NCI-H128 (cell line): ENCODE results near the gene MAPK4.

Experiments used
- DNase-seq: peaks from one replicate; lab custom pipeline; 2025; ENCODE audit not compliant: unreplicated experiment; lab: John Stamatoyannopoulos, UW

MAPK4 gene

DNA sequence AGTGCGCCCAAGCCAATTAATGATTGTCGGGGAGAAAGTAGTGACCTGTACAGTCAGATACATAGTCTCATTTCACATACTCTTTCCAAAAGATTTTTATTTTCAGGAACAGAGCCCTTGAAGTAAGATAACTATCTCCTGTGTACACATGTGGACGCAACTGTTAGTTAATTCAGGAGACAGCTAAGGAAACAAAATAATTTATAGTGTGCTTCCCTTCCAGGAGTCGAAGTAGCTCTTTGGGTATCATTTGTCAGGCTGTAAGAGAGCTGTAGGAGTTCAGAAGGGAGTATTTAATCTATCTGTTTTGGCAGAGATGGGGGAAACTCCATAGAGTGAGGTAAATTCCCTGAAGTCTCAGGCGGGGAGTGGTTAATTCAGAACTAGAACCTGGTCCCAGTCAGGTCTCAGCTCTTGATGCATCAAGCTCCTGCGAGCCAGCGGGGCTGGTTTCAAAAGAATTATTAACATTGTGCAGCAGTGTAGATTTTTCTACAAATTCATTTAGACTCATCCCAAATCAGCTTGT lies 63.0 kb downstream of the MAPK4 start:
- no peak for DNase-seq

DNA sequence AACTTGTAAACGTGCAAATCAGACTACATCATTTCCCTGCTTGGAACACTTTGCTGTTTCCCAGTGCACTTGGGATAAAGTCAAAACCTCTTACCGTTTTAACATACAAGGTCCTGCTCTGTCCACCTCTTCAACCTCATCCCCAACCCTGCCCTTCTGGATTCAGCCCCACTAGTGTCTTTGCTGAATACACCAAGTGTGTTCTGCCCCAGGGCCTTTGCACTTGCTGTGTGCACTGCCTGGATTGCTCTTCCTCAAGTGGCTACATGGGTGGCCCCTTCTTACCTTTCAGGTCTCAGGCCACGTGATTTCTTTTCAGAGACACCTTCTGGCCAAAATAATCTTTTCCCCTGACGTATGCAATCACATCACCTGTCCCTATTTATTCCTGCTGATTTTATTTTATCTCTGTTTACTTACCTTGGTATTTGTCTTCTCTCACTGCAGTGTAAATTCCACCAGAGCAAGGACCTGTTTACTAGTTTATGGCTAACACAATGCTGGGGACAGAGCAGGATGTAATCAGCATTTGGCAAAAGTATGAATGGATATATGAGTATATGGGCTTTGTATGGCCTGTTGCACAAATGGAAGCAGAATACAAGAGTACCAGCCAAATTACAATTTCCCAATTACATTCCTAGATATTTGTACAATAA lies 63.9 kb downstream of the MAPK4 start:
- no peak for DNase-seq

DNA sequence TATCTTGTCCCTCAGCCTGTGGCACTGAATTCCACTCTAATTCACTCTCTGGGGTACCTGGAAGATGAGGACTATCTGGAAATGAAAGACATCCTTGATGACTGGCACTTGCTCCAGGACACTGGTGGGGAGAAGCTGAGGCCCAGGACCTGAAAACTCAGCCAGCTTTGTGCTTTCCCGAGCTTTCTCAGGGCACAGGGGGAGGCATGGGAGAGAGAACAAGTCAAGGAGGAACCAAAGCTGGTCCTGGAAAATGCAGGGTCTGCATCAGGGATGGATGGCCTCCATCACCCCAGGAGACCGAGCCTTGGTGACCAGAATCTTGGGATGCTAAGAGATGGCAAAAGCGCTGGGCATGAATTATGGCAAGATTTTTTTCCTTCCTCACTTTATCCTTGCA lies 65.1 kb downstream of the MAPK4 start:
- no peak for DNase-seq

DNA sequence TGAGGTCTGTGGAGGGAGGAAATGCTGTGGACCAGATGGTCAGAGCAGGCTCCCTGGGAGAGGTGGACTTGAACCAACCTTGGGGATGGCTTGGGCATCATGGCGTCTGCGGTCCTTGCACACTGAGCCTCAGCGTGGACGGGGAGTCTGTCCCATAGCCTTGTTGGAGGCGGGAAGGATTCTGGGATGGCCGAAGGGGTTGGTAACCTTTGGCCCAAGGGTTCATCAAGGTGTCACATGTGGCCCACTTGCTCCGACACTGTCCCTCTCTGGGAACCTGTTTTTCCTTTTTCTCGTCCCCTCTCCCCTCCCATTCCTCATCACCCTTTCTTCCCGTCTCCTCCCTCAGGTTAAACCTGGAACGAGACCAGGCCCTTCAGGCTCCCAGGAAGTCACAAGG lies 66.4 kb downstream of the MAPK4 start:
- no peak for DNase-seq

DNA sequence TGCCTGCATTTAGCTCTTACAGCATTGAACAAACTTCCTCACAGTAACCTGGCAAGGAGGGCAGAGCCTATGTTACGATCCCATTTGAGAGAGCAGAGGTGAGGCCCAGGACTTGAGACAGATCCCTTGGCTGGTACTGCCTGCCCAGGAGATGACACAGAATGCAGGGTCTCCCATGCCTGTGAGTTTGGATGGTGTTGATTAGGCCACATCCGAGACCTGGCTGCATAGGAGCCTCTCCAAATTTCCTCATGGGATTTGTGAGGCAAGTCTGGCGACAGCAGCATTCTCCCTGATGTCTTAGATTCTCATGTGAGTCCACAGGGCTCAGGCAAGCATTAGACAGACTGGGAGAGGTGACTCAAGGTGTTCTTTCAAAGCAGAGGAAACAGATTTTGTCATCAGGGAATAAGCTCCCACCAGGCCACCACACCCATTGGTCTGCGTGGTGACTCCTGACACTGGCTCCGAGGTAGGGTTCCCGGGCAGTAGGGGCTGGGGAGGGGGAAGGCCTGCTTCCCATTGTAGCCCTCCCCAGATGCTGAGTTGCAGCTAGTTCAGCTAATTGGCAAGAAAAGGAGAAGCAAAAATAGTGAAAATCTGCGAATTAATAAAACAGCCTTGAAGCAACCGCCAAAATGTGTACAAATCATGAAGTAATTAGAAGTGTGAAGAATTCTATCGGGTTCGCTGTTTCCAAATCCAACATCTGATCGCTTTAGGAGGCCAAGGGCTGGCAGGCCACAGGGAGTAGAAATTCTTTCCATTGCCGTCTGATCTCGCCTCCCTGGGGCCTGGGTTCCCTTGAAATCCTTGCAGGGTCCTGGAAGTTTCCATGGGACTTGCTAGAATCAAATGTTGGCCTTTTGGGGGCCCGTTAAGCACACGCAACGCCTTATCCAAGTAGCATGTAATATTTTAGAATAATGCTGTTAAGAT lies 68.0 kb downstream of the MAPK4 start:
- DNase-seq, result no peak

DNA sequence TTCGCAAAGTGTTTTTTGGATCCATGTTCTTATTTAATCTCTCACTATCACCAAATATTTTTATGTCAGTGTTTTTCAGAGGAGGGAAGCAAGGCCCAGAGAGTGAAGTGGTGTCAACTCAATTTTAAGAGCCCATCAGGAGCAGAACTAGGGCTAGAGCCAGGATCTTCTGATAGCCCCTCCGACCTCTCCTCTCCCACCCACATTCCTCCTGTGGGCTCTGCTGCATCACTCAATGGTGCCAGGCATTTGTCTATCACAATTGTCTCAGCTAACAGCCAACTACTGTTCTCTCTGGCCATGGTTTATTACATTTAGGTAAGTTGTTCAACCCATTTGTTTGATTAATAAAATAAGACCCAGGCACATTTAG lies 68.6 kb downstream of the MAPK4 start:
- no peak for DNase-seq

DNA sequence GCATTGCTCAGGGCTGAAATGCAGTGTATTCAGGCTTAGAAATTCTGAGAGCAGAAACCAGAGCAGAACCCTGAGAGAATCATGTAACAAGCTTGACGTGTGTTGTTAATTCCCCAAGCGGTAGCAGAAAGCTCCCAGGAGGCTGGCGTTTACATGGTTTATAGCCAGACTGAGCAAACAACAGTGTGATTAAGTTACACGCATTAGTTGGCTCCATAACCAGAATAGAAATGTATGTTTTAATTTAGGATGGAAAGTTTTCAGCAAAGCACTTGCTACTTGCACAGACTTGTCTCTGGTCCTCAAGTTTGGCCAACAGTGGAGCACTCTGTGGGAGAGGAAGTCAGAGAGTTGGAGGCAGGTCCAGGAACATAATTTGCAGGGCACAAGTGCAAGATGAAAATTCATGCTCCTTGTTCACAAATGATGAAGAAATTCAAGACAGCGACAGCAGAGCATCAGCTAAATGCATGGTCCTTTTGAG lies 69.3 kb downstream of the MAPK4 start:
- DNase-seq, result peak; percentile 80

DNA sequence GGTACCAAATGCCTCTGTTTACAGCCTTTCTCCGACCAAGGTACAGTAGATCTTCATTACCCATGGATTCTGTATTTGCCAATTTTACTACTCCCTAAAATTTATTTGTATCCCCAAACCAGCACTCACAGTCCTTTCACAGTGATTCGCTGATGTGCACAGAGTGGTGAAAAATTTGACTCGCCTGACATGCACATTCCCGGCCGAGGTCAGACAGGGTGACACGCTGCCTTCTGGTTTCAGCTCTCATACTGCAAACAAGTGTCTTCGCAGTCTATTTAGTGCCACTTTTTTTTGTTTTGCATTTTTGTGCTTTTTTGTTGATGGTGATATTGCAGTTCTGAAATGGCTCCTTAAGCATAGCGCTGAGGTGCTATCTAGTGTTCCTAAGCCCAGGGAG lies 71.0 kb downstream of the MAPK4 start:
- DNase-seq, result no peak

DNA sequence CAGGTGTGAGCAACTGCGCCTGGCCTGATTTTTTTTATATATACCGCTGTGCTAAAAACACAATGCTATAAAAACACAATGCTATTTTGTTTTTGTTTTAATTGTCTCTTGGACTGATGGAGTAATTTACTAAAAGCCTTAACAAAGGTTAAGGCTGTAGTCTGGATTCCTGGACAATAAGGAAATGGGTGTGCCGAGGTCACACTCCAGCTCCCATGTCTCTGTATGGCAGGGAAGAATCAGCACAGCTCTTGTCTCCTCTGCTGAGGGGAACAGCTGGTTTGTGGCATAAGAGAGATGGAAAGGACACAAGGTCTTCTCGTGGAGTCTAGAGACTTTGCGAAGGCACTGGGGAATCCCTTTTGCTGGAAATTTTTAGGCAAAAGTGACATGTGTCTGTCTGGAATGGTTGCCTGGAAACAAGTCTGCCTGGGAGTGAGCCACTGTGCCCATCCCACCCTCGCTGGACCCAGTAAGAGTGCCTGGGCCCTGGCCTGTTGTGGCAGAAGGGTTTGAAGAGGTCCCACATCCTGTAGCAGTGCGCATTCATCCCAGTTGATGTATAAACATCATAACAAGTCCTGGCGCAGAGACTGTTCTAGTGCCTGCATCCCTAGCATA lies 73.1 kb downstream of the MAPK4 start:
- DNase-seq, result no peak

DNA sequence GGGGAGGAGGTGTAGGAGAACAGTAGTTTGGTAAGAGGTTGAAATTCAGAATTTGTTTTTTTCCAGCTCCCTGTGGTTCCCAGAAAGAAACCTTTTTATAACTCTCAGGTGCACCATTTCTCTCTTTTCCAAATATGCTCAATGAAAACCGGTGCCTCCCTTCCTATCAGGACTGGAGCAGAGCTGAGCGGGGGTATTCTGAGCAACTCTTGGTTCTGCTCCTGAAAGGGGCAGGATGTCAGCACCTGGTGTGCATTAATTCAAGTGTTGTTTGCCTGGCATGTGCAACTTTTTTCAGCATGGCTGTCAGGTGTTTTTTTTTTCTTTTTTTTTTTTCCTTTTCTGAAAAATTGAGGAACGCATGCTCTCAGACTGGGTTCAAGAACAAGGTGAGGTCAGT lies 74.1 kb downstream of the MAPK4 start:
- DNase-seq, result no peak

DNA sequence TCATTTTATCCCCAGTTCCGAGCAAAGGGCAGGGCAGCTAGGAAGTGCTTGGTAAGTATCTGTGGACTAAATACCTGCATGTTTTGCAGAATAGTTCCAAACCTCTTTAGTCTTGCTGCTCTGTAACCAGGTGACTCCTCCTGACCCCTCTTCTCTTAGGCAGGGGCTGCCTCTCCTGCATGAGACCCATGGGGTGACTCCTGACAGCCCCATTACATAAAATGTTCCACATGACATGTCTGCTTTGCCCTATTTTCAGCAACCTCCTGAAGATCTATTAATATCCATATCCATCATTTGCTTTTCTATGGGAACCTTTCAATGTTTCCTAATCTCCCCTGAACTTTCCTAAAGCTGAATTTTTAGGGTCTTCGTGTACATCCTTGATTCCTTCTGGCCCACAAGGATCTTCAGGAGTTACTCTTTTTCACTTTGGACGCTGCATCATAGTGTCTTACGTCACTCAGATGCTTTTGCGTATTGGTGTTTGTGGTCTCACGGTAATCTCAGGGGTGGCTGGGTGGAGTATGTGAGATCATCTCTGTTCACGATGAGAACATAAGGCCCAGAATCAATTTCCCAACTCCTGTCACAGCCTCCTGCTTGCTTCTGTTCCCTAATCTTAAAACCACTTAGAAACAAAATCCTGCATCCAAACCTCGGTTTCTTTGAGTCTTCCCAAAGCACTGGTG lies 76.6 kb downstream of the MAPK4 start:
- DNase-seq, result no peak

DNA sequence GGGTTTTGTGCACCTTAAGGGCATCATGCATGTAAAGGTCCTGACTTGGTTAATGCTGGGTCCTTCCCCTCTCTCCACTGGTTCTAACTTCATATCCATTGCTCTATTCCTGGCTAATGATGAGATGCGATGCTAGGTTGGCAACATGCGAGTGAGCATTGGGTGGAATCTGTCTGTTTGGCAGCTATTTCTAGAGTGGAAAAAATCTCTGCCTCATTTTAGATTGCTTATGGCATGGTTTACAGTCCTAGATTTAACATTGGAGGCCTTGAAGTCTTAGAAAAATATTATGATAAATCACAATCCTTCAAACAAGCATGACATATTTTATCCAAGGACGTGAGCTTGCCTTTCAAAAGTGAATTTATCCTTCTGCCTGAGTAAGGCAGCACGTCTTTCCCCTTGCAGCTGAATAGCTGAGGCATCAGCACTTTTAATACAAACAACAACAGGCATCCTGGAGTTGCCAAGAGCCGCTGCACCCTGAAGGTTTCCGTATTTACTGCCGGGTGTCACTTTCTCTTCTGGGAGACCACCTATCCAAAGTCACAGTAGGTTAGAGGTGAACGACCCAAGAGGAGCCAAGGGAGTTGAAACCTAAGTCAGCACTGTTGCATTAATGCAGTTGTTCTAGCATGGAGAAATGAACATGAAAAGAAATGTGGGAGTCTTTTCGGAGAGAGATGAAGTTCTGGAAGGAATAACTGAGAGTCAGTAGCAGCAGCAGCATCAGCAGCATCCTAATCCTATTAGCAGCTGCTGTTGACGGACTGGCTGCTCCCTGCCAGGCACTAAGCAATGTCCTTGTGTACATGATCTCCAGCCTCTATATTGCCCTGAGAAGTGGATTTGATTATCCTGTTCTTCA lies 78.4 kb downstream of the MAPK4 start:
- no peak for DNase-seq

DNA sequence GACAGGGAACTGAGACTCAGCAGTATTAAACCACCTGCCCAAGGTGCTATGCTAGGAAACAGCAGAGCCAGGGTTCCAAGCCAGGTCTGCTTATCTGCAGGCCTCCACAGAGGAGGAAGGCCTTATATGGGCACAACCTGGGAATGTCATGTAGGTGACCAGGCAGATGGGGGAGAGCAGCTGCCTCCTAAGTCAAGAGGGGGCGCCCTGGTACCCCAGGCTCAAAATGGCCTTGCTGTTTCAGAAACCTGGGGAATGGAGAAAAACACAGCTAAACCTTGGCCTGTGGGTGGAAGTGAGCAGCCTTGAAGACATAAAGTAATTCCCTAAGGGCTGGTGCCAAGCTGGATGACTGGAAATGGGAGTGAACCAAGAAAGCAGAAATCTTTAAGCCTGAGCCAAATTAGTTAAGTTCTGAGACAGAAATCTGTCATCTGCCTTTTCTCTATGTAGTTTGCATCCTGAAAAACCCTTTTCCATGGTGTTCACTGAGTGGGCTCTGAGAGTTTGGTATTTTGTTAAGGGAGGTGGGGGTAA lies 79.1 kb downstream of the MAPK4 start:
- no peak for DNase-seq

DNA sequence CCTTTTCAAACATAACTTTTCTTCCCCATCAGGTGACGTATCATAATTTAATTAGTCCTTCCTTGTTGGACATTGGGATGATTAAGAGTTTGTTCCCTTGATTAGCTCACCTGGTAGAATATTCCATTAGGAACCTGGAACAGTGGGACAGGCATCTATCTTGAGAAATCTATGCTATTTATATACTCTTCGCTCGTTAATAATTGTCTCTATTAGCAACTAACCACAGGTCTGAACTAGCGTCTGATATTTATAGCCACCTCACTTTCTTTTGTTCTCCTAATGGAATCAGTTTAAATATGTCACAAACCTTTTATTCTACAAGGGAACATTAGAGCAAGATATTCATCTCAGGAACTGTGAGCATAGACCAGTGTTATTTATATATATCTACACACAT lies 79.8 kb downstream of the MAPK4 start:
- DNase-seq, result no peak

DNA sequence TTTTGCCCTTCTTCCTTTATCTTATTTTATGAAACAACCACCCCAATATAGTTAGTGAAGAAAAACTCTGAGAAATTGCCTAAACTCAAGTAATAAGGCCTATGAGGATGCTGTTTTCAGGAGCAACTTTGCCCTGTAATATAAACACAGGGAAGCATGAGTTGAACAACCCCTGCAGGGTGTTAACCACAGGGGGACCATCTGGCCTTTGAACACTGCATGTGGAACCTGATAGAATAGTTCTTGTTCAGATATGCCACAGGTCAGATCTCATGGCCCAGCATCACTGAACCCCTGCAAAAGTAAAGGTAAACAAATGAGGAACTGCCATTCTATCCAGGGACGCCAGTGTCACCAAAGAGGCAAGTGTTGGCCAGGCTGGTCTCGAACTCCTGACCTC lies 82.6 kb downstream of the MAPK4 start:
- DNase-seq, result no peak

DNA sequence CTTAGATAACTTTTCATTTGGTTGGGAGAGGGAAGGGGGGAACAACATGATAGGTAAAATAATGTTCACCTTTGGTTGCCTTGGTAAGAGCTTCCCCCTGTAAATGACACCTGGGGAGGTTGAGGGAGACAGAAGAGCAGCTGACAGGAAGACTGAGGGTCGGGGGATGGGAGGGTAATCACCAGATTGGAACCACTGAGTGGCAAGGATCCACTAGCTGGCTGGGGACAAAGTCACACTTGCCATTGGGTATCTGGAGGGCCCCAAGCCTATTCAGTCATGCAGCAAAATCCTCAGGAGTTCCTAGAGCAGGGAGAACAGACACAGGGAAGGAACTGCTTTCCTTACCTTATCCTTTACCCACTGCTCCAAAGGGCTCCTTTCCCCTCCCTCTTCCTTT lies 84.3 kb downstream of the MAPK4 start:
- no peak for DNase-seq

DNA sequence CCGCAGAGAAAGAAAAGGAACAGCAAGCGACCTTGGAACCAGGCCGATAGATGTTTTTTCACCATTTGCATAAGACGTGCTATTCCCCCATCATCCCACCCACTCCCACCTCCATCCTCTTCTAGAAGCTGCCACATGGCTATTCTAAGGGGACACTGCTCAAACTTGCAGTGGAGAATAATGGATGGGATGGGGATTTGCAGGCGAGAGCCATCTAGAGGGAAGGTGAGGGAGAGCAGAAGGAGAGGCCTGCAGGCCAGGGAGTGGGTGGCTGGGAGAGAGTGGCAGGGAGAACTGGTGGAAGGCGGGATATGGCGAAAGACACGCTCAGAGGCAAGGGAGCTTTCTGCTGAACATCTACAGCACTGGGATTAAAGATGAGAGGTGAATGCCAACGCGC lies 84.9 kb downstream of the MAPK4 start:
- no peak for DNase-seq

DNA sequence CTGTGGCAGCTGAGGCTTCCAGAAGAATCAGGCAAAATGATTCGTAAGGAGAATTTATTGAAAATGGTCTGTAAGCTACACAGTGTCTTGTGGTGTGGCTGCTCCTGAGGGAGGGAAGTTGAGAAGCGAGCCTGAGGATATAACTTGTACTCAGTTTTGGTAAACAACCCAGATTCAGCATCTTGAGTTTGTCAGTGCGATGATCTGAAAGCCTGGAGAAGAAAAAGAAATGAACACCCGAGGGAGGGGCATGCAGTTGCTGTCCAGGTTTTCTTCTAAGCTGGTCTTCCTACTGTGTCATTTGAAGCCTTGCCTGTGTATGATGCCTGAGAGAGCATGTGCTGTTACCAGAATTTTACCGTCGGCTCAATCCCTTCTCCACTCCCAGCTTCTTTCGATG lies 87.3 kb downstream of the MAPK4 start:
- DNase-seq, result no peak

DNA sequence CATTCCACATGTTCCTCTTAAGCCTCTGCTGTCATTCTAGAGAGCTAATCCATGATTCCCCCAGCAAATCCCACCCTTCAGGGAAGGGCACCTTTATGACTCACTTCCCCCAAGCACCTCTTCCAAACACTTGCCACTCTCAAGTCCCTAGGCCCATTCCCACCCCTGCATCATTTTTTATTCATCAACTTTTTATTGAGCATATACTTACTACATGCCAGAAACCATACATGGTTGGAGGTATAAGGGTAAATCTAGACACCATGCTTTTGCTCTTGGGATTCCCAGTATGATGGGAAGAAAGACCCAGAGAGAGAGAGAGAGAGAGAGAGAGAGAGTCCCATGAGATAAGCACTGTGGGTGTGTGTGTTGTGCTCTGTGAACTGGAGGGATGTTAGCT lies 87.9 kb downstream of the MAPK4 start:
- DNase-seq, result no peak

DNA sequence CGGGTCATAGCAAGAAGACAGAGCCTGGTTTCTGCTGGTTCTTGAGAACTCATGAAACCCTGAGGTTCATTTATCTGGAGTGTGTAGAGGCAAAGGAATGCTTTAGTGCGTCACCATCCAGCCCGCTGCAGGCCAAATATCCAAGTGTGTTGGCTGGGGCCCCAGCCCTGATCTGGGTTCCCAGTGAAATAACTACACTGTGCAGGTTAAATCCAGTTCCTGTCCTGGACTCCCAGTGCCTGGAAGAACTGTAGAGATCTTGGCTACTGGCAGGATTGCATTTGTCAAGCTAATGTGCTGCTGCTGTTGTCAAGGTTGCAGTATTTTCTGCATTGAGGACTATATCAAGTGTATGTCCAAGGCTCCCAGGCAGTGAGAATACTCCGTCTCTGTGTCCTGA lies 89.9 kb downstream of the MAPK4 start:
- no peak for DNase-seq
